Right renal pelvis (tissue), 4 donors: ENCODE results near the gene UNC13C. TPM values are rescaled to one million over a fixed set of nuclear protein-coding genes. Genes with fewer than 3 reads are reported as not detected.
"Not testable (repeated sequence)": the region's sequence is repeated elsewhere in the genome, so short reads cannot be mapped to it uniquely, and the experiment has no call there.

ENCODE experiments used
- DNase-seq, 4 donors: peaks; one replicate each; pipeline ENCODE4 v3.0.0-alpha.2; 2013; ENCODE audit warnings: low read depth in 4 of 4, low spot score in 3 of 4, missing footprints in 1 of 4
- polyA plus RNA-seq, 4 donors: library from polyadenylated mRNA; unstranded; fragments of 120-200 nt; gene quantifications; one replicate each; pipeline ENCODE4 v1.2.1, GENCODE V29; 2013; ENCODE audit not compliant: insufficient read length in 4 of 4

Gene UNC13C
- polyA plus RNA-seq, 4 donors, result 6.7 to 9.9 (median 9.1) TPM

- no peak for DNase-seq
Observed at GRCh38 chr15:54410481-54410880, 432.2 kb downstream of the UNC13C start.

GRCh38 chr15:54424171-54424570 lies 445.9 kb downstream of the UNC13C start:
- DNase-seq, result no peak

- DNase-seq, result no peak
Observed at GRCh38 chr15:54428596-54428995, 450.4 kb downstream of the UNC13C start.

GRCh38 chr15:54450288-54450687 lies 472.0 kb downstream of the UNC13C start:
- not testable (repeated sequence) for DNase-seq

GRCh38 chr15:54456413-54456812 lies 478.2 kb downstream of the UNC13C start:
- DNase-seq, result no peak

GRCh38 chr15:54462511-54462913 lies 484.3 kb downstream of the UNC13C start:
- DNase-seq, result no peak

- DNase-seq, result no peak
Observed at GRCh38 chr15:54481819-54482218, 503.6 kb downstream of the UNC13C start.

- DNase-seq, result no peak
Observed at GRCh38 chr15:54482251-54482650, 504.0 kb downstream of the UNC13C start.

- no peak for DNase-seq
Observed at GRCh38 chr15:54500330-54500729, 522.1 kb downstream of the UNC13C start.

GRCh38 chr15:54502416-54503075 lies 524.3 kb downstream of the UNC13C start:
- no peak for DNase-seq

GRCh38 chr15:54504695-54505094 lies 526.5 kb downstream of the UNC13C start:
- DNase-seq, result no peak

- no peak for DNase-seq
Observed at GRCh38 chr15:54506977-54507524, 528.8 kb downstream of the UNC13C start.

GRCh38 chr15:54514601-54515000 lies 536.4 kb downstream of the UNC13C start:
- no peak for DNase-seq

- DNase-seq, result no peak
Observed at GRCh38 chr15:54515664-54516582, 537.7 kb downstream of the UNC13C start.

- no peak for DNase-seq
Observed at GRCh38 chr15:54517366-54517765, 539.1 kb downstream of the UNC13C start.

GRCh38 chr15:54518156-54518882 lies 540.1 kb downstream of the UNC13C start:
- DNase-seq, result peak in 2 of 4 donors; percentile 10 to 17

- DNase-seq, result no peak
Observed at GRCh38 chr15:54519577-54519976, 541.3 kb downstream of the UNC13C start.

- DNase-seq, result no peak
Observed at GRCh38 chr15:54520616-54521015, 542.4 kb downstream of the UNC13C start.

- DNase-seq, result no peak
Observed at GRCh38 chr15:54521206-54521605, 543.0 kb downstream of the UNC13C start.

GRCh38 chr15:54528021-54528420 lies 549.8 kb downstream of the UNC13C start:
- DNase-seq, result no peak

GRCh38 chr15:54540721-54541120 lies 562.5 kb downstream of the UNC13C start:
- DNase-seq, result no peak
